HepG2 (cell line): ENCODE data around the gene ACSS1. TPM values are rescaled to one million over a fixed set of nuclear protein-coding genes. Genes with fewer than 3 reads are reported as not detected.

ENCODE experiments used
- ATAC-seq: fragments of 200-7000 bp; cut with Tn5 transposase; 3 replicates; pipeline ENCODE4 v1.9.1; 2020; ENCODE audit warnings: mild to moderate bottlenecking, moderate library complexity
- BruUV-seq: library from RNA; stranded (reverse); fragments of 400-500 nt; replicated peaks from 2 replicates; lab custom pipeline; 2021; lab: Mats Ljungman, UMichigan
- CTCF ChIA-PET: fragments of 300-600 bp; formaldehyde crosslinking; extraction: SDS; loops from one replicate; lab custom pipeline; 2021; ENCODE audit warnings: low total read pairs, inconsistent platforms, low intra/inter-chr PET ratio; lab: Yijun Ruan, JAX
- POLR2A ChIA-PET: fragments of 350-600 bp; sonication (Branson Sonifier 250); formaldehyde crosslinking; loops from one replicate; lab custom pipeline; 2020; ENCODE audit warnings: antibody characterized with exemption, inconsistent platforms; lab: Yijun Ruan, JAX
- DNase-seq: peaks from one replicate; pipeline ENCODE4 v3.0.0-alpha.2; 2015; ENCODE audit warnings: low spot score
- FAIRE-seq: peaks from 3 replicates; lab custom pipeline; 2011; peaks lifted over from hg19 to GRCh38; lab: Jason Lieb, UNC
- H2AFZ ChIP-seq: one replicate; pipeline ENCODE4 v1.6.1; 2011; ENCODE audit warnings: low read length, inconsistent platforms
- H3K27ac ChIP-seq: fragments of 300-600 bp; 3 replicates; pipeline ENCODE4 v1.8.0; 2011; ENCODE audit warnings: mixed run types, mild to moderate bottlenecking, mixed read lengths, low read length, inconsistent platforms; ENCODE audit not compliant: insufficient read depth; ENCODE audit errors: extremely low read length
- H3K27me3 ChIP-seq, 2 experiments: fragments of 200-600 bp in 1 of 2; 2 replicates in 1 of 2; 3 replicates in 1 of 2; pipeline versions ENCODE4 v1.6.0 to v1.8.0; 2011; ENCODE audit warnings: low read length in 2 of 2, mild to moderate bottlenecking in 2 of 2, moderate library complexity in 2 of 2, inconsistent platforms in 1 of 2; ENCODE audit not compliant: insufficient read depth in 2 of 2, control insufficient read depth in 1 of 2
- H3K36me3 ChIP-seq, 2 experiments: fragments of 200-600 bp in 1 of 2; replicated peaks in 1 of 2; 2 replicates in 1 of 2; 3 replicates in 1 of 2; pipeline versions ENCODE4 v1.5.1 to v1.8.0; 2011; ENCODE audit warnings: low read length in 2 of 2, inconsistent platforms in 1 of 2; ENCODE audit not compliant: insufficient read depth in 2 of 2, control insufficient read depth in 1 of 2
- H3K4me1 ChIP-seq: 2 replicates; pipeline ENCODE4 v1.5.1; 2012; ENCODE audit warnings: low read length, inconsistent platforms; ENCODE audit not compliant: insufficient read depth
- H3K4me2 ChIP-seq: 2 replicates; pipeline ENCODE4 v1.6.0; 2011; ENCODE audit warnings: low read depth, low read length, inconsistent platforms
- H3K4me3 ChIP-seq, 3 experiments: fragments of 200-600 bp in 1 of 3; sonication (generic), shearing (Covaris generic) in 1 of 3; replicated peaks in 1 of 3; 2 replicates each; pipeline ENCODE4 v1.5.1; 2011 to 2016; ENCODE audit warnings: low read length in 3 of 3, inconsistent platforms in 2 of 3, low read depth in 2 of 3, mild to moderate bottlenecking in 2 of 3, control low read depth in 1 of 3, mixed read lengths in 1 of 3; ENCODE audit not compliant: insufficient read depth in 1 of 3
- H3K79me2 ChIP-seq: one replicate; pipeline ENCODE4 v1.6.1; 2011; ENCODE audit warnings: low read length, inconsistent platforms; ENCODE audit not compliant: insufficient read depth
- H3K9ac ChIP-seq: 2 replicates; pipeline ENCODE4 v1.6.0; 2011; ENCODE audit warnings: mild to moderate bottlenecking, low read depth, low read length, inconsistent platforms; ENCODE audit not compliant: insufficient read depth
- H3K9me3 ChIP-seq: 2 replicates; pipeline ENCODE4 v1.5.1; 2012; ENCODE audit warnings: mild to moderate bottlenecking, low read length
- H4K20me1 ChIP-seq: 2 replicates; pipeline ENCODE4 v1.6.0; 2011; ENCODE audit warnings: inconsistent platforms, mild to moderate bottlenecking, low read length, moderate library complexity; ENCODE audit not compliant: insufficient read depth
- CREM ChIP-seq, 2 experiments: sonication (generic) in 1 of 2; formaldehyde crosslinking in 1 of 2; IDR thresholded peaks; 2 replicates each; pipeline versions ENCODE4 v1.4.0 to v1.6.1; 2016 to 2020; ENCODE audit warnings: antibody characterized with exemption in 1 of 2, mild to moderate bottlenecking in 1 of 2, missing genetic modification reagents in 1 of 2
- FOXC1 ChIP-seq: sonication (generic); formaldehyde crosslinking; IDR thresholded peaks from 2 replicates; pipeline ENCODE4 v1.8.0; 2022; ENCODE audit warnings: mild to moderate bottlenecking, missing genetic modification reagents, borderline replicate concordance
- GTF3A ChIP-seq: sonication (generic); formaldehyde crosslinking; conservative IDR thresholded peaks from 2 replicates; pipeline ENCODE4 v1.4.0; 2020; ENCODE audit warnings: mild to moderate bottlenecking, missing genetic modification reagents
- HMG20B ChIP-seq: conservative IDR thresholded peaks from 2 replicates; pipeline ENCODE4 v1.6.1; 2016; ENCODE audit warnings: missing genetic modification reagents, missing compliant biosample characterization
- HNF4A ChIP-seq: sonication (generic); formaldehyde crosslinking; IDR thresholded peaks from 2 replicates; pipeline ENCODE4 v1.4.0; 2020; ENCODE audit warnings: missing genetic modification reagents
- KAT7 ChIP-seq: IDR thresholded peaks from 2 replicates; pipeline ENCODE4 v1.6.1; 2018; ENCODE audit warnings: borderline replicate concordance, missing compliant biosample characterization
- MAFK ChIP-seq, 2 experiments: IDR thresholded peaks in 1 of 2; conservative IDR thresholded peaks in 1 of 2; 2 replicates each; pipeline ENCODE4 v1.6.1; 2011; ENCODE audit warnings: improper control_type of control experiment in 2 of 2, low read length in 2 of 2
- NFYB ChIP-seq: sonication (generic); formaldehyde crosslinking; IDR thresholded peaks from 2 replicates; pipeline ENCODE4 v1.4.0; 2020; ENCODE audit warnings: missing genetic modification reagents
- NR1H2 ChIP-seq: sonication (generic); formaldehyde crosslinking; IDR thresholded peaks from 2 replicates; pipeline ENCODE4 v1.8.1; 2022; ENCODE audit warnings: low read depth, missing genetic modification reagents, borderline replicate concordance
- PHF21A ChIP-seq: sonication (generic); formaldehyde crosslinking; IDR thresholded peaks from 2 replicates; pipeline ENCODE4 v1.5.0; 2020; ENCODE audit warnings: mild to moderate bottlenecking, missing genetic modification reagents
- SP5 ChIP-seq: IDR thresholded peaks from 2 replicates; pipeline ENCODE4 v1.6.1; 2016; ENCODE audit warnings: low read depth, borderline replicate concordance
- SUZ12 ChIP-seq: fragments of 150-350 bp; IDR thresholded peaks from 2 replicates; pipeline ENCODE4 v1.6.1; 2014; ENCODE audit warnings: low read depth, low read length
- ZNF34 ChIP-seq: sonication (generic); formaldehyde crosslinking; IDR thresholded peaks from 2 replicates; pipeline ENCODE4 v1.4.0; 2020; ENCODE audit warnings: mild to moderate bottlenecking, missing genetic modification reagents, borderline replicate concordance
- ZNF776 ChIP-seq: sonication (generic); formaldehyde crosslinking; IDR thresholded peaks from 2 replicates; pipeline ENCODE4 v1.4.0; 2020; ENCODE audit warnings: mild to moderate bottlenecking, missing genetic modification reagents
- ZNF790 ChIP-seq: sonication (generic); formaldehyde crosslinking; IDR thresholded peaks from 2 replicates; pipeline ENCODE4 v1.8.0; 2022; ENCODE audit warnings: missing genetic modification reagents, mild to moderate bottlenecking, borderline replicate concordance
- WGBS: methylation state at CpG from one replicate; pipeline ENCODE4 v1.1.6; 2017; ENCODE audit warnings: low lambda C conversion rate; 5-methylcytosine and 5-hydroxymethylcytosine counted together
- in situ Hi-C: cut with HindIII; loops from 2 replicates; pipeline ENCODE4 v1.10.0; 2017; ENCODE audit warnings: low pct_unique_long_range_greater_than_20kb; ENCODE audit not compliant: extremely low pct_ligation_motif_present
- intact Hi-C: fragments of 100-400 bp; cut with micrococcal nuclease; formaldehyde crosslinking; loops from one replicate; pipeline ENCODE4 v1.10.0; 2022; ENCODE audit not compliant: unreplicated experiment
- polyA plus RNA-seq, 8 experiments: library from polyadenylated mRNA; depleted of rRNA in 3 of 8; stranded (reverse) in 7 of 8; unstranded in 1 of 8; fragments of >200 nt; fragmentation: Illumina TruSeq in 4 of 8; extraction: Trizol in 4 of 8; gene quantifications; 2 replicates each; pipeline versions ENCODE4 v1.2.1 to v1.2.3, GENCODE V29; 2011 to 2016; ENCODE audit warnings: low read depth in 4 of 8, missing spikeins in 1 of 8, mixed read lengths in 1 of 8; ENCODE audit not compliant: insufficient read depth in 1 of 8
- total RNA-seq, 5 experiments: library from RNA; depleted of rRNA; stranded (reverse); fragments of >200 nt; fragmentation: Illumina TruSeq; extraction: Trizol; gene quantifications; 2 replicates each; pipeline ENCODE4 v1.2.3, GENCODE V29; 2016; ENCODE audit warnings: low read depth in 1 of 5
- TF ChIP-seq, protein P1 (sequence below): sonication (generic); formaldehyde crosslinking; IDR thresholded peaks from 2 replicates; pipeline ENCODE4 v1.9.0; 2022; ENCODE audit warnings: missing genetic modification reagents, mild to moderate bottlenecking, borderline replicate concordance
- TF ChIP-seq, protein P2 (sequence below): sonication (generic); formaldehyde crosslinking; conservative IDR thresholded peaks from 2 replicates; pipeline ENCODE4 v1.4.0; 2020; ENCODE audit warnings: missing genetic modification reagents

The ACSS1 gene
- total and polyA plus RNA-seq, 2 of the 13 experiments (the other 11 are each of a cell fraction or from before 2014, with no cell fraction given): 15.2 to 41.6 TPM

DNA sequence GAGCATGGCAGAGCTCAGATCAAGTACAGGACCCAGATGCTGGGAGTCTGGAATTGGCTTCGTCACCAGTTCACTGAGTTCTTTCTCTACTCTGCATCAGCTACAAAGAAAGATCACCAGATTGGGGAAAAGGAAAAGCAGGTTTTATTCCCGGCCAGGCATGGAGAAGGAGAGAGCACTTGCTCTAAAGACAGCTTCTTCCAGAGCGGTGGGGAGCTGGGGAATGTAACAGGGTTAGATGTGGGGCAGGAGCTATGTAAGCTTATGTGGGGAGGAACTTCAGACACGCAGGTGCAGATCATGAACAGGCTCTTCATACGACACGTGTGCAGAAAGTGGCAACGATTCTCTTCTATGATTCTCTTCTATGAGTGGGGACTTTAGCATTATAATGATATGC is 4.9 kb upstream of the ACSS1 start:
- no peaks in the 10 kb centered on the region for H3K9me3 ChIP-seq
- H3K79me2 ChIP-seq: no peaks in the 10 kb centered on the region
- WGBS: 56% methylated on average over 7 of the region's 7 CpGs
- no peaks in the 10 kb centered on the region for H4K20me1 ChIP-seq
- intact Hi-C loops (no loop called here), in situ Hi-C loops (loop anchor here (5.0 kb wide), 1 partner anchor 66 kb away; no protein-coding TSS in a partner anchor)
- CTCF ChIA-PET: interaction anchor here (5.4 kb wide), 1 partner anchor 68 kb away, joined by 138 read pairs; the partner anchor contains the start of gene APMAP
- ATAC-seq (no peak), FAIRE-seq (no peak), DNase-seq (no peak)
- no peak overlapping the region for H3K4me2 ChIP-seq
- H3K36me3 ChIP-seq: no peaks in the 10 kb centered on the region
- no peak overlapping the region for H3K27ac ChIP-seq
- TF ChIP-seq, protein P1, sequence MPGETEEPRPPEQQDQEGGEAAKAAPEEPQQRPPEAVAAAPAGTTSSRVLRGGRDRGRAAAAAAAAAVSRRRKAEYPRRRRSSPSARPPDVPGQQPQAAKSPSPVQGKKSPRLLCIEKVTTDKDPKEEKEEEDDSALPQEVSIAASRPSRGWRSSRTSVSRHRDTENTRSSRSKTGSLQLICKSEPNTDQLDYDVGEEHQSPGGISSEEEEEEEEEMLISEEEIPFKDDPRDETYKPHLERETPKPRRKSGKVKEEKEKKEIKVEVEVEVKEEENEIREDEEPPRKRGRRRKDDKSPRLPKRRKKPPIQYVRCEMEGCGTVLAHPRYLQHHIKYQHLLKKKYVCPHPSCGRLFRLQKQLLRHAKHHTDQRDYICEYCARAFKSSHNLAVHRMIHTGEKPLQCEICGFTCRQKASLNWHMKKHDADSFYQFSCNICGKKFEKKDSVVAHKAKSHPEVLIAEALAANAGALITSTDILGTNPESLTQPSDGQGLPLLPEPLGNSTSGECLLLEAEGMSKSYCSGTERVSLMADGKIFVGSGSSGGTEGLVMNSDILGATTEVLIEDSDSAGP: no peak
- TF ChIP-seq NFYB (CRISPR knock-in tag): no peak
- TF ChIP-seq, protein P2, sequence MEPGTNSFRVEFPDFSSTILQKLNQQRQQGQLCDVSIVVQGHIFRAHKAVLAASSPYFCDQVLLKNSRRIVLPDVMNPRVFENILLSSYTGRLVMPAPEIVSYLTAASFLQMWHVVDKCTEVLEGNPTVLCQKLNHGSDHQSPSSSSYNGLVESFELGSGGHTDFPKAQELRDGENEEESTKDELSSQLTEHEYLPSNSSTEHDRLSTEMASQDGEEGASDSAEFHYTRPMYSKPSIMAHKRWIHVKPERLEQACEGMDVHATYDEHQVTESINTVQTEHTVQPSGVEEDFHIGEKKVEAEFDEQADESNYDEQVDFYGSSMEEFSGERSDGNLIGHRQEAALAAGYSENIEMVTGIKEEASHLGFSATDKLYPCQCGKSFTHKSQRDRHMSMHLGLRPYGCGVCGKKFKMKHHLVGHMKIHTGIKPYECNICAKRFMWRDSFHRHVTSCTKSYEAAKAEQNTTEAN: no peak
- TF ChIP-seq ZNF776 (CRISPR knock-in tag): no peak
- no peak for TF ChIP-seq SUZ12
- TF ChIP-seq GTF3A (CRISPR knock-in tag): no peak
- TF ChIP-seq FOXC1 (CRISPR knock-in tag): no peak
- TF ChIP-seq PHF21A: no peak
- no peak for TF ChIP-seq HNF4A (CRISPR knock-in tag)
- no peak for TF ChIP-seq HMG20B (CRISPR knock-in tag)
- TF ChIP-seq SP5 (CRISPR knock-in tag): no peak
- TF ChIP-seq CREM (IDR thresholded peaks at IDR 0.05): no peak
- no peak for TF ChIP-seq CREM (CRISPR knock-in tag; IDR thresholded peaks at IDR 0.05)
- TF ChIP-seq KAT7 (CRISPR knock-in tag): no peak
- TF ChIP-seq ZNF34 (CRISPR knock-in tag): no peak
- TF ChIP-seq ZNF790 (CRISPR knock-in tag): no peak
- TF ChIP-seq MAFK (conservative IDR thresholded peaks at IDR 0.05 in 1 of 2, IDR thresholded peaks at IDR 0.05 in 1 of 2; ENCODE audit: low read length in 2 of 2): no peak
- no peak for TF ChIP-seq NR1H2 (CRISPR knock-in tag)
- H3K4me3 ChIP-seq: no peak overlapping the region
- POLR2A ChIA-PET: interaction anchor here (0.8 to 2.9 kb wide), 2 partner anchors 9 to 31 kb away, joined by 3 to 20 read pairs; no protein-coding TSS in a partner anchor
- H3K9ac ChIP-seq: no peak overlapping the region
- BruUV-seq: no TSS peak
- H3K4me1 ChIP-seq: peaks cover 84% of the 10 kb centered on the region
- H2AFZ ChIP-seq: no peak overlapping the region
- peaks cover 0 to 25% of the 10 kb centered on the region in 2 experiments; a peak in 4 of 5 replicates for H3K27me3 ChIP-seq
